Keratinocyte (primary cell): Measurements from ENCODE around the gene CPEB2.

Experiments used
- EZH2 ChIP-seq: IDR thresholded peaks from one replicate; pipeline ENCODE4 v1.6.1; 2012; ENCODE audit warnings: inconsistent platforms, mild to moderate bottlenecking, low read length, moderate library complexity
- TF ChIP-seq, protein P1 (sequence below), 3 experiments: IDR thresholded peaks in 1 of 3; conservative IDR thresholded peaks in 1 of 3; optimal IDR thresholded peaks in 1 of 3; 2 replicates in 2 of 3; 3 replicates in 1 of 3; pipeline versions ENCODE3 to v1.5.1; 2011; ENCODE audit warnings: low read length in 3 of 3, mild to moderate bottlenecking in 3 of 3, moderate library complexity in 2 of 3, control low read depth in 1 of 3, inconsistent platforms in 1 of 3; ENCODE audit not compliant: insufficient read depth in 2 of 3; ENCODE audit errors: extremely low read depth in 1 of 3

DNA sequence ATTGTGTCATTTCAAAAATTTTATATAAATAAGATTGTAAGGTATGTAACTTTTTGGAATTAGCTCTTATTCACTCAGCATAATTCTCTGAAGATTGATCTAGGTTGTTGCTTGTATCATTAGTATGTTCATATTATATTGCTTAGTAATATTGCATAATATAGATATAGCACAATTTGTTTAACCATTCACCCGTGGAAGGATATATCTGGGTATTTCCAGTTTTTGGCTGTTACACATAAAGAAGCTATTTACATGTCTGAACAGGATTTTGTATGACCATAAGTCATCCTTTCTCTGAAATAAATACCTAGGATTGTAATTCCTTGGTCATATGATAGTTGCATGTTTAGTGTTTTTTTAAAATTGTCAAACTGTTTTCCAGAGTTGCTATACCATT is 82.5 kb downstream of the CPEB2 start:
- TF ChIP-seq, protein P1, sequence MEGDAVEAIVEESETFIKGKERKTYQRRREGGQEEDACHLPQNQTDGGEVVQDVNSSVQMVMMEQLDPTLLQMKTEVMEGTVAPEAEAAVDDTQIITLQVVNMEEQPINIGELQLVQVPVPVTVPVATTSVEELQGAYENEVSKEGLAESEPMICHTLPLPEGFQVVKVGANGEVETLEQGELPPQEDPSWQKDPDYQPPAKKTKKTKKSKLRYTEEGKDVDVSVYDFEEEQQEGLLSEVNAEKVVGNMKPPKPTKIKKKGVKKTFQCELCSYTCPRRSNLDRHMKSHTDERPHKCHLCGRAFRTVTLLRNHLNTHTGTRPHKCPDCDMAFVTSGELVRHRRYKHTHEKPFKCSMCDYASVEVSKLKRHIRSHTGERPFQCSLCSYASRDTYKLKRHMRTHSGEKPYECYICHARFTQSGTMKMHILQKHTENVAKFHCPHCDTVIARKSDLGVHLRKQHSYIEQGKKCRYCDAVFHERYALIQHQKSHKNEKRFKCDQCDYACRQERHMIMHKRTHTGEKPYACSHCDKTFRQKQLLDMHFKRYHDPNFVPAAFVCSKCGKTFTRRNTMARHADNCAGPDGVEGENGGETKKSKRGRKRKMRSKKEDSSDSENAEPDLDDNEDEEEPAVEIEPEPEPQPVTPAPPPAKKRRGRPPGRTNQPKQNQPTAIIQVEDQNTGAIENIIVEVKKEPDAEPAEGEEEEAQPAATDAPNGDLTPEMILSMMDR (optimal IDR thresholded peaks at IDR 0.05 in 1 of 3, IDR thresholded peaks at IDR 0.05 in 1 of 3, conservative IDR thresholded peaks at IDR 0.05 in 1 of 3; ENCODE audit: extremely low read depth in 1 of 3, insufficient read depth in 2 of 3, low read length in 3 of 3) = no peak
- no peak for TF ChIP-seq EZH2
